Ecto neural progenitor cell (in vitro differentiated cells): ENCODE data around the gene CREB3L2.
"Not testable (repeated sequence)": the region's sequence is repeated elsewhere in the genome, so short reads cannot be mapped to it uniquely, and the experiment has no call there.

Experiments
- DNase-seq: peaks from one replicate; pipeline ENCODE4 v3.0.0-alpha.2; 2018; ENCODE audit warnings: low spot score

The CREB3L2 gene

DNA sequence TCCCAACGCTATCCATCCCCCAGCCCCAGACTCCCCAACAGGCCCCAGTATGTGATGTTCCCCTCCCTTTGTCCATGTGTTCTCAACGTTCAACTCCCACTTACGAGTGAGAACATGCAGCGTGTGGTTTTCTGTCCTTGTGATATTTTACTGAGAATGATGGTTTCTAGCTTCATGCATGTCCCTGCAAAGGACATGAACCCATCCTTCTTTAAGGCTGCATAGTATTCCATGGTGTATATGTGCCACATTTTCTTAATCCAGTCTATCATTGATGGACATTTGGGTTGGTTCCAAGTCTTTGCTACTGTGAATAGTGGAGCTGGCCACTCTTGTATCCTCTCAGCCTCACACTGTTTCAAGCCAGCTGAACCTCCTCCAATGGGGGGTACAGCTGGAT lies 33.5 kb downstream of the CREB3L2 start:
- DNase-seq = not testable (repeated sequence)

DNA sequence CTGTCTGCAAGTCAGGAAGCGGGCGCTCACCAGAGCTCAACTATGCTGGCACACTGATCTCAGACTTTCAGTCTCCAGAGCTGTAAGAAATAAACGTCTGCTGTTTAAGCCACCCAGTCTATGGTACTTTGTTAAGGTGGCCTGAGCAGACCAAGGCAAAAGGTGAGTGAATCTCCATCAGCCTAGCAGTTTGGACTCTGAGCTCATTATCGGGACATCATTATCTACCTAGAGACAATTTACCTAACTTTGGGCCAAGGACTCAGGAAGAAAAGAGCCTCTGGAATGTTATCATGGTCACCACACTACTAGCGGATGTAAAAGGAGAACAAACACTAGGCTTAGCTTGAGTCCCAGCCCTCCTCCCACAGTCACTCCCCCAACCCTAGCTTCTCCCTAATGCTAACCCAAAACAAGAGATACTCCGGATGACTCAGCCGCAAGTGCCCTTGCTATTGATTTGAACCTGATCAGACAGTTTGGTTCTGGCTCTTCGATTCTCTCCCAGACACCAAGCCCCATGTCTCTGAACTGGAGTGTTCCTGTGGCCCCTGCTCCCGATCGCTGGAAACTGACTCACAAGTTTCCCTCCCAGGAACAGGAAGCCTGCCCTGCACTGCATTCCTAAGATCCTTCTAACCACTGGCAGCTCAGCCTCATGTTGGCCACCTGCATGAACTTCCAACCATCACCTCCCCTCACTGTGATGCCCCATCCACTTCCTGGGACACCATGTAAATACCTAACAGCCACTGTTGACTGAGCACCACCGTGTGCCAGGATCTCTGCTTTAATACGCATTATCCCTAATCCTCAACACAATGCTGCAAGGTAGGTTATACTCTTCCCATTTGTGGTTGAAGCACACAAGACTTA lies 34.5 kb downstream of the CREB3L2 start:
- no peak for DNase-seq

DNA sequence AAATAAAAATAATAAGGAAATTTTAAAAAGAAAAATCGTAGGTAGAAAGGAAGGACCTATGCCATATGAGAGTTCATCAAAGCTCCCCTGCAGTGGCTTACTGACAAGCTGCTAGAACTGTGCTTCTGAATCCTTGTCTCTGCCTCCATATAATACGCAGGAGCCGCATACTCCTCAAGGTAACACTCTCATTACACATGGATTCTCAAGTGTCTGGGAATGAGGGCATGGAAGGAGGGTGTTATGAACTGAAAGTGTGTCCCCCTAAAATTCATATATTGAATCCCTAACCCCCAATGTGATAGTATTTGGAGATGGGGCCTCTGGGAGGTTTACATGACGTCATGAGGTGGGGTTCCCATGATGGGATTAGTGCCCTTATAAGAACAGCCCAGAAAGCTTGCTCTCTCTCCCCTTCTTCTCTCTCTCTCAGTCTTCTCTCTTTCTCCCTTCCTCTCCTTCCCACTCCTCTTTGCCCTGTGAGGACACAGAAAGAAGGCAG lies 35.2 kb downstream of the CREB3L2 start:
- DNase-seq = no peak

DNA sequence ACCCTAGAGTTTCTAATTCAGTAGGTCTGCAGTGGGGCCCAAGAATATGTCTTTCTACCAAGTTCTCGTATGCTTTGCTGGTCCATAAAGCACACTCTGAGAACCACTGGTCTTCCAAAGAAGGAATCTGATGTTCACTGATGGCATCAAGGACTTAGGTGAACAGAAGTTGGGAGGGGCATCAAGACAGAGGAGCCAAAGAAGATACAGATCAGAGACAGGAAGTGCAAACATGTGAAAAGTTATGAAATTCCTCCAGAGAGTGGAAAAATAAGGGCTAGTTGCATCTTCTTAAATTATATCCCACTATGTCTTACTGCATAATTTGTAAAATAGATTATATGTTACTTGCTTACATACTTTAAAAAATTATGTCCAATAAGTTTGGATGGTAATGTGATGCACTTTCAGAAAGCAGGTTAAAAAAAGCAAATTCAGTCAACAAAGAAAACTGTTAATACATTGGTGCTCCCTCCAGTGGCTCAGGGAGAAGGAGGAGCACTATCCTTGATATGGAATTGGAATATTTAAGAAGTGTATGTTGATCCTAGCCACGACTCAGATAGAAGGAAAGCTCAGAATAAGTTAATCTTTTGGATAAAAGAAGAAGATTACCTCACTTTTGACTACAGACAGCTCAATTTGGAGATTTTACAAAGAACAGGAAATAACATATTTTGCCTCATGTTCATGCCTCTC lies 35.8 kb downstream of the CREB3L2 start:
- no peak for DNase-seq

DNA sequence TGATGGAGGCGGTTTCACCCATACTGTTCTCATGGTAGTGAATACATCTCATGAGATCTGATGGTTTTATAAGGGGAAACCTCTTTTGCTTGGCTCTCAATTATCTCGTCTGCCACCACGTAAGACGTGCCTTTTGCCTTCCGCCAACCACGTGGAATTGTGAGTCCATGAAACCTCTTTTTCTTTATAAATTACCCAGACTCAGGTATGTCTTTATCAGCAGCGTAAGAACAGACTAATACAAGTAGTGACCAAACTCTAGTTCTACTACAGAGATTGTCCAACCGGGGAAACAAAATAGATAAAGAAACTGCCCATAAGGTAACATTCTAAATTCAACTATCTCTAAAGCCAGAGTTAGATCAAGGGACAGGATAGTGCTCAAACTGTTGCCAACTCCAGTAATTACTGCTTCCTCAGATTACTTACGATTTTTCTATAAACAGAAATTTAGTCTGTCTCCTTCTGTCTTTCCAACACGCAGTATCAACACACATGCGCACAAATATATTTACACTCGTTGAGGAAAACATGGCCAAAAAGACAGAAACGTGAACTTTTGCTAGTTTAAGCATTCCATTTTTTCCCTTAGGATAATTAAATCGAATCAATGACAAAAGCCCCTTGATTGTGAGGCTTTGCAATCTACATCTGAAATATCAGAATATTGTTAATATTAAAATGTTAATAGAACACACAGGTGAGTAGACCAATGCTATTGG lies 36.9 kb downstream of the CREB3L2 start:
- no peak for DNase-seq

DNA sequence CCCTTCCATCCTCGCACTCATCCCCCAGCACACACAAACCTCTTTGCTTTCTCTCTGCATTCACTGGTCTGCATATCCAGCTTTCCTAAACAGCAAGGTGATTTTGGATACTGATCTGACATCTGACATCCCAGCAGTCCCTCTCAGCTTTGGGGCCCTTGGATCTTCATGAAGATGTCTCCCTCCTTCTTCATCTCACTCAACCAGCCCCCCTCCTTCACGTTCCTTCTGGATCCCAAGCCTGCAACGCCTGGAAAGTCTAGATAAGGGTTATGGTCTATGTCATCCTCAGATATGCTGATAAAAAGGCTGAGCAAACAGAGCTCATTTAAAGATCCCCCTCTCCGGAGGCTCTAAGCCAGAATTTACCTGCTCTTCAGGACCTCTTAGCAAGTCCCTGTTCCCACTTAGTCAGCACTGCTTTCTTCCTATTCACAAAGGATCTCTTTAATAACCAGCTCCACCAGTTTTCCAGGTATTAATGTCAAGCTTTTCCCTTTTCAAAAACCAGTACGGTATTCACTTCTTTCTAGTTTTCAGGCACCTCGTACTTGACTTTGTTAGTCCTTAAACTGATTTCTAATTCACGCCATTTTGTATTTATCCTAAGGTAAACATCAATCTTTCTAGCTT lies 38.9 kb downstream of the CREB3L2 start:
- DNase-seq = no peak

DNA sequence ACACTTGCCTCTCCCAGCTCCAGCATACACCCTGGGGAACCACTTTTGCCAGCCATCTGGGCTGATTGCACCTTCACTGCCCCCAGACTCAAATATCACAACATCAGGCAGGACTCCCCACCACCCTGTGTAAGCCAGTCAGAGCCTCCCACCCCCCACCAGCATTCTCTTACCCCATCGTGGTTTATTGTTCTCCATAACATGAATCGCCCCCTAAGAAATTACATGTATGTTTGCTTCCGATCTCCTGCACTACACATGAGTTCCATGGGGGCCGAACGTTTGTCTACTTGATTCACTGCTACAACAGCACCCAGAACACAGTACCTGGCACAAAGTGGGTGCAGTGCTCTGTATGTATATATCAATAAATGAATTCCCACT lies 39.4 kb downstream of the CREB3L2 start:
- no peak for DNase-seq

DNA sequence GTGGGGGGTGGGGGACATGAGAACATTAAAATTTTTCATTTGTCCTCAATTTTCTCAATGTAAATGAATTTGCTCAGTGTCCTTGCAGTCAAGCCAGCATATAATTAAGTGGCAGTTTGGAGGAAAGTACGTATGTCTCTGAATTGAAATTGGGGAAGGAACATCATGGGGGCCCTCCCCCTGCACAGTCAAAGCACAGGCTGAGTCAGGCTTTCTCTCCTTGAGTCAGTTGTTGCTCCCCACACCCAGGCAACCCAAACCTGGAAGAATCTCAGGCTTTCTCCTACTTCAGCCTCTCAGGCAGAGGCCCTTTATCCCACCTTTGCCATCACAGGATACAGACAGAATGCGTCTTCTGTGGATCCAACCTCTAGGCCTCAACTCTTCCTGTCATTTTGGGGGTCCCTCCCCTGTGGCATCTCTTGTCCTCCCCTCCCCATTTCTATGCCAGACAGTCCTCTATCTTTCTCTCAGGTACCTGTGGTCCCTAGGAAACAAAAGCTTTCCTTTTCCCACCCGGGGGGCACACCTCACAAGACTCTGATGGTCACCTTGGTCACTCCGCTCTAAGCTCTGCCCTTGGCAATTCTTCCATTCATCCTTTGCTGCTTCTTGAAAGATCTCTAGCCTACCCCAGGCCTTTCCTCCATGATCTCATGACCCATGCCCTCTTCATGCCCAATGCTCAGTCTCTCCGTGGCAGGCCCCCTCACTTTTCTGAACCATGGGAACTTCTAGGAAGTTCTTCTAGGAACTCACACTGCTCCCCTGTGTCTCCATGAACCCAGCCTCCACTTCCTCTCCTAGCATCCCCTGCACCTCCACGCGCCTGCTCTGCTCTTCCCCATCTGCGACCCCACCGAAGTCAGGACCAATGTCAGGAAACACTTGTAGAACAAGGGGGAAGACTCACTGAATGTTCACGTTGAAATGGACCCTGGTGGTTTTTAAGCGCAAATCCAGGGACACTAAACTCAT lies 40.4 kb downstream of the CREB3L2 start:
- no peak for DNase-seq

DNA sequence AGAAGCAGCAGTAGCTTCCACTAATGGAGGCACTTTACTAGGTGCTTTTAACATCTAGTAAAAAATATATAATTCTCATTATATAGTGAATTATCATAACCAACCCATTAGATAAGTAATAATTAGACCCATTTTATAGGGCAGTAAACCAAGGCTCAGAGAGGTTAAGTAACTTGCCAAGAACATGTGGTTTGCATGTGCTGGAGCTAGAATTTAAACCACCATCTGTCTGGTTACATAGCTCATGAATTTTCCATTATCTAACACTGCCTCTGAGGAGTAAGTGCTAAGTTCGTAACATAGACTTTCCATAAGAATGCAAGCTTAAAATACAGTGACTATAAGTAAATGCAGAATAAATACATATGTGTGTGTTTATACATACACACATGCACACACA lies 41.9 kb downstream of the CREB3L2 start:
- DNase-seq = no peak

DNA sequence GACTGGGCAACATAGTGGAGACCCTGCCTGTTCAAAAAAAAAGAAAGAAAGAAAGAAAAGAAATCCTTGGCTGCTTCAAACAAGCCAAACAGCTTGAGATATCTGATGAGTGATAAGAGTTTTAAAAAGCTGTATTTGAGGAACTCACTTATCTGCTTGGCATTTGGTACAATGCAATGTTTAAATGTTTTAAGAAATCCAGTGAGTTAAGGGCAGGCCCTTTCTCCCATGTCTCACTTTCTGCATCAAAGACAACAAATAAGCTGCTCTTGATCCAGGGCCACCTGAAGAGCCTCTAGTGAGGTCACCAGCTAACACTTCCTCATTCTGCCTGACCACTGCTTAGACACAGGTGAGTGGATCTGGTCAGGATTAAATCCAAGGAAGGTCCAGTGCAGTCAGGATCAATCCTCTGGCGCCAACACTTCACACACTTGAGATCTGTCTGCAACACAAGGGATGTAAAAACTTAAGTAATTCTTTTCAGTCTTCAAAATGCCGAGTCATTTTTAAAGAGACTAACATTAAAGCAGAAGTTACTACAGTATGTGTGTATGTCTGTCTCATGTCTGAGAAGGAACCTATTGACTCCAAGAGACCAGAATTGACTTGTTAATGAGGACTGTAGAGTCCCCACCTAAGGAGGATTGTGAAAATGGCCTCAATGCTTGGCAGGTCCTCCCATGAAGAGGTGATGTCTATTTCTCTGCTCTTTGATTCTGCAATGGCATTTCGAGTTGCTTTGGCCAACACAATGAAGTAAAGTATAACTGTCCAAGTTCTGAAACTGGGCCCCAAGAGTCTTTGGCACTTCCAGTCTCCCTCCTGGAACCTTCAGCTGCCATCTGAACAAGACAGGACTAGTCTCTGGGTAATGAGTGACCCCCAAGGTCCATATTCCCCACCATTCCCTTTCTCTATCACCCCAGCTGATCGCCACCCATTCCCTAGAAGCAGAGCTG lies 43.1 kb downstream of the CREB3L2 start:
- no peak for DNase-seq

DNA sequence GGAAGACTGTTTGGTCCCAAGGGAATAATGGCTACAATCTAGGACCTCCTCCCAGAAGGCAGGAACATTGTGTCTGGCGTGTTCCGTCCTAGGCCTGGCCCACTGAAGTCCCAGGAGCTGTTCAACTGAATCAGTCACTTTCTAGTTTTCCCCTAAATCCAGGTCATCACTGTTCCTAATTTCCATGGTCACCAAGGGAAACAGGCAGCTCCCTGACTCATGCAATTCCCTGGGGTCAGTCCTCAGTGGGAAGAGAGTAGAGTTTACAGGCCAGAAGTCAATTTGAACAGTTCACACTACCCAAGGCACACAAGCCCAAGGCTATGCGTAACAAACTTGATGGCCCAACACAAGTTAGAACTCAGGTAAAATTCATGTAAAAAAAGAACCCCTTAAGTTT lies 44.0 kb downstream of the CREB3L2 start:
- no peak for DNase-seq

DNA sequence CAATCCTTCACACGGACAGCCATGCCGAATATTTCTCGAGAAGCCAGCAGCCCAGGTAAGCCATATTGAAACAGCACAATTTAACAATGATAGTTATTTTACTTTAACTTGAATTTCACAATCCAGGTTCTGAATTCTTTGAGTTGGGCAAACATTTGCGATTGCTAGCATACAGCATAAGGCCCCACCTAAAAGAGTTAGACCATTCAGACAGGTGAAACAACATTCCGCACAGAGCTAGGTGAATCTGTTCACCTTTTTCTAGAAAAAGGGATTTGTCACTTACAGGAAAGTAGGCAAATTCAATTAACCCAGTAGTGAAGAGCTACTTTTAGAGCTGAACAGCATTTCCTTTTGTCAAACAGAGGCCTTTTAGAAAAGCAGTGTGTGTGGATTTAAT lies 45.3 kb downstream of the CREB3L2 start:
- no peak for DNase-seq

DNA sequence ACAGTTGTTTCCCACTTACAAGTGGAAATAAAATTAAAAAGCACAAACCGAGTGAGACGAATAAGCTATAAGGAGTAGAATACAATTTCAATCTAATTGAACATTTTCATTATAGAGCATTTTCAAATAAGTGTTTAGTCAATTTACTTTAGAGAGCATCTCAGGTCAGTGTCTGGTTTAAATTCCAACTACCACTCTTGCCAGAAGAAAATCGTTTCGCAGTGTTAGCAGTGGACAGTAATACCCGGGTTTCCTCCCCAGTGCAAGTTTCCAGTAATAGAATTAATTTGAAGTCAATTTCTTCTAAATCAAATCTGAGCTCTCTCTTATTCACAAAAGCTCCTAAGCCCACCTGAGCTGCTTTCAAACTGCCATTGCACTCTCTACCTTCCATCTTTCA lies 45.7 kb downstream of the CREB3L2 start:
- no peak for DNase-seq

DNA sequence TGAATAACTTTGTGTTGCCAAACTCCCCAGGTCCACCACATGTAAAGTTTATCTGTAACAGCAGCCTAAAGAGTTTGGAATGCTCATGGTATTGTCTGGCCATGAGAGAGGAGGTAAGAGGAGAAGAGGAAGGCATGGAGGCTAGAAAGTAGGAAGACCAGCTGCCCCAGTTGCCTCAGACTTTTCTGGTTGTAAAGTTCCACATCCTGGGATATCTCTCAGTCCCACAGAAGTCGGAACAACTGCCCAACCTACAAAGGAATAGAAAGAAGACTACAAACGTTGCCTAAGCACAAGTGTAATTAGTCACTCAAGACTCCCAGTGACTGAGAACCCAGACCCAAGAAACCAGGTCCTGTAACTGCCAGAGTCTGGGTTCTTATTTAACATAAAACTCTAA lies 47.3 kb downstream of the CREB3L2 start:
- no peak for DNase-seq

DNA sequence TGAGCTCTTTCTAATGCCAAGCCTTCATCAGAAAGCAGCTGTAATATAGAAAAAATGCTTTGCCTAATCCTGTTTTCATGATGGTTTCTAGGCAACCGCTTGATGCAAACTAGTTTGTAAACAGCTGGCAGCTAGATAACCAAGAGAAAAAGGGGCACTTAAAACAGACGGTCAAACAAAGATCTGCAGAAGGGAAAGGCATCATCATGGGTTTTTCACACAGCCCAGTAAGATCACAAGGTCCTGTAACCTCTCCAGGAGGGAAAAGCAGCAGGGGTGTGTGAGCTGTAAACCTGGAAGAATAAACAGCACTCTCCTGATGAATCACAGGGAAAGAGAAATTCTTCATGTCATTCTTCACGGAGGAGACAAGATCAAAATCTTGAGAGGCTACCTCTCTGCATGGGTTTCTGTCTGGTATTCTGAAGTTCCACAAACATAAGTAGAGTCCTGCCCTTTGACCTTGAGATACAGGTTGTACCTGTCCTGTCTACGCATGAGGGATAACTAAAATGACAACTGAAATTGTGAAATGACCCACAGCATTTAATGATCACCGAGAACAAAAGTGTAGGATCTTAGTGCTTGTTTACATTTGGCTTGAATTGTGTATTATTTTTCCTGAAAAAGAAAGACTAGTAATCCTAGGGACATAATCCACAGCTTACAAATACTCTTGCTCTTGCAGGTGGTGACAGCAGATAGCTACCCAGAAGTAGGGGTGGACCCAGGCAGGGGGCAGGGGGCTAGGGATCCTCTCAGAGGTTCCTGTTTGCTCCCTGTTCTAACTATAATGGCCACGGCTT lies 48.0 kb downstream of the CREB3L2 start:
- DNase-seq = no peak

DNA sequence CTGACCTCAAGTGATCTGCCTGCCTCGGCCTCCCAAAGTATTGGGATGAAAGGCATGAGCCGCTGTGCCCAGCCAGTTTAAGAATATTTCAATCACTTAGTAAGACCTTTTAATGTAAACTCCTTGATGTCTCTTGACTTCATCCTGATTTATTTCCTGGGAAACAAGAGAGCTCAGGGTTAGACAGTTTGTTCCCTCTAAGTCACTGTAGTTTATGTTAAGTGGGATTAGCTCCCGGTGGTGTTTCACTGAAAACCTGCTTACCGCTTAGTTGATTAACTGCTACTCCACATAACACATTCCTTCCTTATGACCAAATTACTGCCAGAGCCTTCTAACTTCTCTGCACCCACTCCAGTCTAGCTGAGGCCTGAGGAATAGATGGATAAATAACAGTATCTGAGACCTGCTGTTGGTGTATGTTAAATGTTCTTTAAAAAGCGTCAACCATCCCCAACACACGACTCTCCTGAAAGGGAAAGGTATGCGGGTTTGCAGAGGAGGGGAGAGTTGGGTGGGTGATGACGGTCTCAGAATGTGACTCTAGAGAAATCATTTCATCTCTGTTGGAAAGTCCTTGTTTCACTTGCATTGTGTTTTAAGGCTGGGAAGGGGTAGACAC lies 48.7 kb downstream of the CREB3L2 start:
- no peak for DNase-seq

DNA sequence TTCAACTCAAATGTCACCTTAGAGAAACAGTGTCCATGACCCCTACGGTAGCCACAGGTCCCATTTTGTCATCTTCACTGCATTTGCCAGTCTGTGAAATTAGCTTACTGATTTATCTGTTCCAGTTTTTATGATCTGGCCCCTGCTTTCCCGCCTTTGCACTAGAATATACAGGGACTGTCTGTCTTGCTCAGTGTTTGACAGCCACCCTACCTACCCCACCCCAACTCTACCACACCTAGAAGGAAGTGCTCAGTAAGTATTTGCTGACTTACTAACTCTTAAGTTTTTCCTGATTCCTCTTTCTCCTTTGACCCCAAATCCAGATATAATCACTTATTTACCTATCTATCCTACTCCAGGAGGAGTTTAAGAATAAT lies 49.5 kb downstream of the CREB3L2 start:
- no peak for DNase-seq

DNA sequence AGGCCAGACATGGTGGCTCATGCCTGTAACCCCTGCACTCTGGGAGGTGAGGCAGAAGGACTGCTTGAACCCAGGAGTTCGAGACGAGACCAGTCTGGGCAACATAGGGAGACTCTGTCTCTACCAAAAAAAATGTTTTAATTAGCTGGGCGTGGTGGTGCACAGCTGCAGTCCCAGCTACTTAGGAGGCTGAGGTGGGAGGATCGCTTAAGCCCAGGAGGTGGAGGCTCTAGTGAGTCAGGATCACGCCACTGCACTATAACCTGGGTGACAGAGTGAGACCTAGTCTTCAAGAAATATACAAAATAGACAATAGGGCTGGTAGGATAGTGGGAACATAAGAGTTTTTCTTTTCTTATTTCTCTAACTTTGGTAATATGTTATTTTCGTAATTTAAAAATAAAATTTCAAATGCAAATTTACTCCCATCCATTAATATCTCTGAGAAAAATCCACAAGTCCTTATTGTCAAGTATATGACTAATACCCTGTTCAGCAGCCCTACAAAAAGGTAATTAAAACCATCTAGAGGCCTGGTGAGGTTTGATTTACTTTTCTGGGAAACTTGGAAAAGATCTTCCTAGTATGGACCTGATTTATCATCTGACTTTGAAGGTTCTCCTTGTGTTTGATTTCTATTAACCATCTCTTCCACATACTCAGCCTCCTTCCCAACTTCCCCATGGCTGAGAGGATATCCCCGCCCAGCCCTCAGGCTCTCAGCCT lies 50.0 kb downstream of the CREB3L2 start:
- DNase-seq = no peak
